Measurements from ENCODE around the gene TXNRD1. TPM values are rescaled to one million over a fixed set of nuclear protein-coding genes. Genes with fewer than 3 reads are reported as not detected.

TXNRD1 gene
- total RNA-seq, 2 donors from 2014 or later = 83.4 to 144 TPM

DNA sequence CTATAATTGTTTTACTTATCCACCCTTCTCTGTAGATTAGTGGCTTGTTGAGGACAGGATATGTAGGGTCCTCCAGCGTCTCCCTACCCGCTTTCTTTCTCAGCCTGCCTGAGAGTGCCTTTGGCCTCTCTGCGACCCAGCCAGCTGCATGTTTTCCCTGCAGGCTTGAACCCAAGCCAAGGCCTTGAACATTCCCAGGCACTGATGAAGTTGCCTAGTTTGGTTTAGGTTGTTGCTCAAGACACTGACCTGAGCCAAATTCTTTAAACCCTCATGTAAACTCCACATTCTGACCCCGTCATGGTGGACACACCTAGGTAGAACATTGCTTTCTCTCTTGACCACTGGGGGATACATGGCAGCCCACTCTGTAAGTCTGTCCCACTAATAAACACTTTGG lies 33.4 kb upstream of the TXNRD1 start:
- no peaks in the 10 kb centered on the region for H3K36me3 ChIP-seq (ENCODE audit: control insufficient read depth, insufficient read depth, low read length)
- no peaks in the 10 kb centered on the region for H3K27me3 ChIP-seq (ENCODE audit: control insufficient read depth, insufficient read depth, low read length, poor library complexity, severe bottlenecking)
- WGBS, 2 experiments (ENCODE audit: insufficient coverage in 1 of 2, insufficient read length in 1 of 2) = 95% methylated on average over 4 of the region's 4 CpGs; no CpG with 5 or more reads in 1 of the 2 experiments
- no peak overlapping the region for H3K9ac ChIP-seq (ENCODE audit: extremely low read depth, low read length, poor library complexity, severe bottlenecking)
- H3K4me3 ChIP-seq (ENCODE audit: low read length) = no peak overlapping the region
- Mint-ChIP-seq H3K4me3 (no peak overlapping the region), H3K9me3 (peaks cover 24% of the 10 kb centered on the region), H3K36me3 (ENCODE audit: low read depth) (no peaks in the 10 kb centered on the region), H3K4me1 (no peaks in the 10 kb centered on the region), H3K27me3 (ENCODE audit: insufficient read depth) (peaks cover 7% of the 10 kb centered on the region), H3K27ac (no peak overlapping the region)
- H3K9me3 ChIP-seq (ENCODE audit: control insufficient read depth, low read length) = peaks cover 22% of the 10 kb centered on the region
- no peak overlapping the region for H3K27ac ChIP-seq (ENCODE audit: low read depth, low read length)
- TF ChIP-seq, protein P1, sequence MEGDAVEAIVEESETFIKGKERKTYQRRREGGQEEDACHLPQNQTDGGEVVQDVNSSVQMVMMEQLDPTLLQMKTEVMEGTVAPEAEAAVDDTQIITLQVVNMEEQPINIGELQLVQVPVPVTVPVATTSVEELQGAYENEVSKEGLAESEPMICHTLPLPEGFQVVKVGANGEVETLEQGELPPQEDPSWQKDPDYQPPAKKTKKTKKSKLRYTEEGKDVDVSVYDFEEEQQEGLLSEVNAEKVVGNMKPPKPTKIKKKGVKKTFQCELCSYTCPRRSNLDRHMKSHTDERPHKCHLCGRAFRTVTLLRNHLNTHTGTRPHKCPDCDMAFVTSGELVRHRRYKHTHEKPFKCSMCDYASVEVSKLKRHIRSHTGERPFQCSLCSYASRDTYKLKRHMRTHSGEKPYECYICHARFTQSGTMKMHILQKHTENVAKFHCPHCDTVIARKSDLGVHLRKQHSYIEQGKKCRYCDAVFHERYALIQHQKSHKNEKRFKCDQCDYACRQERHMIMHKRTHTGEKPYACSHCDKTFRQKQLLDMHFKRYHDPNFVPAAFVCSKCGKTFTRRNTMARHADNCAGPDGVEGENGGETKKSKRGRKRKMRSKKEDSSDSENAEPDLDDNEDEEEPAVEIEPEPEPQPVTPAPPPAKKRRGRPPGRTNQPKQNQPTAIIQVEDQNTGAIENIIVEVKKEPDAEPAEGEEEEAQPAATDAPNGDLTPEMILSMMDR (conservative IDR thresholded peaks at IDR 0.05) = no peak
- peak; percentile 26 for DNase-seq
- H3K4me1 ChIP-seq (ENCODE audit: control insufficient read depth, insufficient read depth, low read length) = no peaks in the 10 kb centered on the region

DNA sequence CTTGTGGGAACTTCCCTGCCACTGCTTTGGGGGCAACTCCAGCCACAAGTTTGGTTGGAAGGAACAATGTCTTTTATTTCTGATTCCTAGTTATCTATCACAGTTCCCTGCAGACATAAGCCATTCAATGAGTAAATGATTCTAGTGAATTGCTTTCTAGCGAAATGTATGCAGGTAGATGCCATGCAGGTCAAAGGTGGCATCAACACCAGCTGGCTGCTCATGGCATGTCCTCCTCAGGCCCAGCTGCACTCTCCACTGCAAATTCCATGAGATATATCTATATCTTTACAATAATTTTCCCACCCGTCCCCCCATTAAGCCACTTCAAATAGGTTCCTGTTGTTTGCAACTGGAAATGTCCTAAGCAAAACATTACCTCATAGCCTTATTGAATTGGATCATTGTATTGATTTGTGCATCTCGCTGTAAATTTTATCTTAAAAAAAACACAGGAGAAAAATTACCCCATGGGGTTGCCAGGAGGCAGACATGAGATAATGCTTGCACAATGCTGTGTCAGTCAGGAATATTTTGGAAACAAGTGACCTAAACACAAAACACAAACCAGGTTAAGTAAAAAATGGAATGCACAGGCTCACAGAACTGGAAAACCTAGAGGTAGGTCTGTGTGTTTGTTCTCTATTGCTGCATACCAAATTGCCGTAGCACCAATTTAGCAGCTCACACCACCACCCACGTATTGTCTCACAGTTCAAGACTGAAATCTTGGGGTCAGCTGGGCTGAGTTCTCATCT lies 32.8 kb upstream of the TXNRD1 start:
- Mint-ChIP-seq H3K9me3 (peaks cover 30% of the 10 kb centered on the region), H3K4me1 (no peaks in the 10 kb centered on the region), H3K27me3 (ENCODE audit: insufficient read depth) (peaks cover 6% of the 10 kb centered on the region), H3K27ac (no peak overlapping the region), H3K36me3 (ENCODE audit: low read depth) (no peaks in the 10 kb centered on the region), H3K4me3 (no peak overlapping the region)
- no peak for DNase-seq
- Histone ChIP-seq H3K4me1 (ENCODE audit: control insufficient read depth, insufficient read depth, low read length) (no peaks in the 10 kb centered on the region), H3K36me3 (ENCODE audit: control insufficient read depth, insufficient read depth, low read length) (no peaks in the 10 kb centered on the region), H3K27me3 (ENCODE audit: control insufficient read depth, insufficient read depth, low read length, poor library complexity, severe bottlenecking) (no peaks in the 10 kb centered on the region), H3K9me3 (ENCODE audit: control insufficient read depth, low read length) (peaks cover 22% of the 10 kb centered on the region), H3K27ac (ENCODE audit: low read depth, low read length) (no peak overlapping the region), H3K4me3 (ENCODE audit: low read length) (no peak overlapping the region), H3K9ac (ENCODE audit: extremely low read depth, low read length, poor library complexity, severe bottlenecking) (no peak overlapping the region)
- TF ChIP-seq, protein P1 (conservative IDR thresholded peaks at IDR 0.05) = no peak
- 50 to 83% methylated on average over 1 to 5 of the region's 5 CpGs for WGBS, 2 experiments (ENCODE audit: insufficient coverage in 1 of 2, insufficient read length in 1 of 2)

DNA sequence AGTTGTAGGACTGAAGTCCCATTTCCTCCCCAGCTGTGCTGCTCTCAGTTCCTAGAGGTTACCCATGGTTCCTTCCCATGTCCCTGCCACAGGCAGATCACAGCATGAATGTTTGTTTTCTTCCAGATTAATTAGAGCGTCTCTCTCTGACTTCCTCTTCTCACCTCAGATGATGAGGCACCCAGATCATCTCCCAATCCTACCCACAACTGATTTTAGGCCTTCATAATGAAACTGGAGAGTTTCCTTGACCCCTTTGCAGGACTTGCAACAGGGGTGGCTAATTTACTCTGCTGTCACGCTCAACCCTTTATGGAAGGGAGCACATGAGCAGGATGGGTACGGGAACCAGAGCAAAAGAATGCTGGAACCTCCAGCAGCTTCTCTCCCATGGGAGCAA lies 32.1 kb upstream of the TXNRD1 start:
- no peaks in the 10 kb centered on the region for H3K36me3 Mint-ChIP-seq (ENCODE audit: low read depth)
- 83 to 88% methylated on average over 3 of the region's 3 CpGs for WGBS, 2 experiments (ENCODE audit: insufficient coverage in 1 of 2, insufficient read length in 1 of 2)
- no peaks in the 10 kb centered on the region for H3K4me1 Mint-ChIP-seq
- peak; percentile 41 for DNase-seq
- Histone ChIP-seq H3K4me3 (ENCODE audit: low read length) (no peak overlapping the region), H3K4me1 (ENCODE audit: control insufficient read depth, insufficient read depth, low read length) (no peaks in the 10 kb centered on the region), H3K9me3 (ENCODE audit: control insufficient read depth, low read length) (peaks cover 22% of the 10 kb centered on the region), H3K27me3 (ENCODE audit: control insufficient read depth, insufficient read depth, low read length, poor library complexity, severe bottlenecking) (no peaks in the 10 kb centered on the region), H3K27ac (ENCODE audit: low read depth, low read length) (no peak overlapping the region), H3K36me3 (ENCODE audit: control insufficient read depth, insufficient read depth, low read length) (no peaks in the 10 kb centered on the region), H3K9ac (ENCODE audit: extremely low read depth, low read length, poor library complexity, severe bottlenecking) (no peak overlapping the region)
- H3K27ac Mint-ChIP-seq = no peak overlapping the region
- H3K4me3 Mint-ChIP-seq = no peak overlapping the region
- TF ChIP-seq, protein P1 (conservative IDR thresholded peaks at IDR 0.05) = no peak
- peaks cover 33% of the 10 kb centered on the region for H3K9me3 Mint-ChIP-seq
- H3K27me3 Mint-ChIP-seq (ENCODE audit: insufficient read depth) = peaks cover 6% of the 10 kb centered on the region
